ENCODE measurements around the gene SGK2.

SGK2 gene

DNA sequence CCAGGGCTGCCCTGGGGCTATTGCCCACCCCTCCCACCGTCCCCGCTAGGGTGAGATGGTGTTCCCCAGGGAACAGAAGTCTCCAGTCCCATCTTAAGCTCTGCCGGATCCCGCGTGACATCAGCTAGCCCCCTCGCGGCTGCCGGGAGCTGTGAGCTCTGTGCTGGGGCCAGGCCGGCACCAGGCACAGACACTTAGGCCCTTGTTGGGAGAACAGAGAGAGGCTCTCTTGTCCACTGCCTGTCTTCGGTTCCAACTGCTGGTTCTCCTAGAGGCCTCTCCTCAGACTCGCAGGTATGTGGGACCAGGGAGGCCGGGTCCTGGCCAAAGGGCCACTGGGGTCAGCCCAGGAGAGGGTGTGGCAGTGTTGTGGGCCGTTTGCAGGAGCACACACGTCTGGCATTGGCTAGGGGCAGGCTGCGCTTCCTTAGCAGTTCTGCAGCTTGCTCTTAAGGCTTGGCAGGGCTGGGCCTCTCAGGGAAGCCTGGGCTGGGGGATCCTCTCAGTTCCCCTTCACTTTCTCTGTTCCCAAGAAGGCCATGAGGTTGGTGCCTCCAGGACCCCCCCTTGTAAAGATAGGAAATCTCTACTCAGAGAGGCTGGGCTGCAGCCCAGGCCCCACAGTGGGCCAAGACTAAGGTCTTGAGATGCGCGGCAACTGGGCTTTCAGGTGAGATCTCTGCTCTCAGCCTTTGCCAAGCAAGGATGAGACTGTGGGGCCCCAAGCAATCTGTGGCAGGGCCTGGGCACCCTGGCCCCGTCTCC, 6.3 kb downstream of the SGK2 start:
- no peak overlapping the region for H3K27ac ChIP-seq (ENCODE audit: low read depth, low read length)
- no peak overlapping the region for H2AFZ ChIP-seq (ENCODE audit: low read length, unreplicated experiment)
- no peaks in the 10 kb centered on the region for H3K4me1 ChIP-seq (ENCODE audit: control insufficient read depth, insufficient read depth, low read length, unreplicated experiment)
- H3K4me3 ChIP-seq (ENCODE audit: low read depth, low read length) = no peak overlapping the region
- H3K27me3 ChIP-seq (ENCODE audit: insufficient read depth, low read length) = no peaks in the 10 kb centered on the region
- no peaks in the 10 kb centered on the region for H3K79me2 ChIP-seq (ENCODE audit: control insufficient read depth, insufficient read depth, low read length, unreplicated experiment)
- no peaks in the 10 kb centered on the region for H3K36me3 ChIP-seq (ENCODE audit: insufficient read depth, low read length)

DNA sequence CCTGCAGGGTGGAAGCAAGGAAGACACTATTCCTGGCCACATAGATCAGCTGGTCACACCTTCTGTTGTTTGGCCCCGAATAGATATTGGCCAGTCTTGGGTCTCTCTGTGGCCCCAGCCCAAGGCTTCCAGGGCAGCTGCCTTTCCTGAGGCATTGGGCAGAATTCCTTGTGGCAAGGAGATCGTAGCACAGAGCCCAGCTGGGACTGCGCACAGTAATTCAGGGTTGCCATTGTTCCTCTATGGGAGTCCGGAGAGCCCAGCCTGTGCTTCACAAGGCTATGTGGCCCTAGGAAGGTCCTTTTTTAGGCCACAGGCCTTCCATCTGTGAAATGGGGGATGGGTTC, 6.9 kb downstream of the SGK2 start:
- no peaks in the 10 kb centered on the region for H3K79me2 ChIP-seq (ENCODE audit: control insufficient read depth, insufficient read depth, low read length, unreplicated experiment)
- no peaks in the 10 kb centered on the region for H3K36me3 ChIP-seq (ENCODE audit: insufficient read depth, low read length)
- no peak overlapping the region for H3K27ac ChIP-seq (ENCODE audit: low read depth, low read length)
- no peak overlapping the region for H3K4me3 ChIP-seq (ENCODE audit: low read depth, low read length)
- no peaks in the 10 kb centered on the region for H3K4me1 ChIP-seq (ENCODE audit: control insufficient read depth, insufficient read depth, low read length, unreplicated experiment)
- no peaks in the 10 kb centered on the region for H3K27me3 ChIP-seq (ENCODE audit: insufficient read depth, low read length)
- H2AFZ ChIP-seq (ENCODE audit: low read length, unreplicated experiment) = no peak overlapping the region

DNA sequence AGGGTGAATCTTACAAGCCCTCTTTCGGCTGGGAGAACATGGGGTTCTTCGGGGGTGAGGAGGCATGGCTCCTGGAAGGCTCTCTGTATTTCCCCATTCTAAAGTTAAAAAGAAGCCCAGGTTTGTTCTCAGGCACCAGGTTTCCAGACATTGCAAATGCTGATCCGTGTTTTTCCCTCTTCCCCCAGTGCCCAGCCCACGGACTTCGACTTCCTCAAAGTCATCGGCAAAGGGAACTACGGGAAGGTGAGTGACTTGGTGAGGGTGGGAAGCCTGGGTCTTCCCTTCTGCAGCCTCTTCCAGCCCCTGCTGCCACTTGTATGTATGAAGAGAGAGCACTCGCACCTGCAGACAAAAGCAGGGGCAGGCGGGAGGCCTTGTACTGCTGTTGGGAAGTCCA, 8.7 kb downstream of the SGK2 start:
- no peaks in the 10 kb centered on the region for H3K36me3 ChIP-seq (ENCODE audit: insufficient read depth, low read length)
- H3K4me1 ChIP-seq (ENCODE audit: control insufficient read depth, insufficient read depth, low read length, unreplicated experiment) = no peaks in the 10 kb centered on the region
- no peak overlapping the region for H3K27ac ChIP-seq (ENCODE audit: low read depth, low read length)
- H3K79me2 ChIP-seq (ENCODE audit: control insufficient read depth, insufficient read depth, low read length, unreplicated experiment) = no peaks in the 10 kb centered on the region
- no peak overlapping the region for H3K4me3 ChIP-seq (ENCODE audit: low read depth, low read length)
- H3K27me3 ChIP-seq (ENCODE audit: insufficient read depth, low read length) = no peaks in the 10 kb centered on the region
- H2AFZ ChIP-seq (ENCODE audit: low read length, unreplicated experiment) = no peak overlapping the region

DNA sequence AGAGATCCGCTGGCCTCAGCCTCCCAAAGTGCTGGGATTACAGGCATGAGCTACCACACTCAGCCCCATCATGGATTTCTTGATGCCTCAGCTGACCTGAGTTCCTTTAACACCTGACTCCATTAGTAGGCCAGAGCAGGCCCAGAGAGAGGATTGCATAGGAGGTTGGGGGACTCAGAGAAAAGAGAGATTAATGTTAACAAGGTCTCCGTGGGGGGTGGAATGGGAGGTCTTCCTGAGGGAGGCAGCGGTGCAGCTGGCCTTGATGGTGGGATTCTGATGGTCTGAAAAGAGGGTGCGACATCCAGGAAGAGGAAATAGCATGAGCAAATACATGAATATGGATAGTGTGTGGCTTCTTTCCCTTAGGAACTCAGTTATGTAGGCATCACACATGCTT, 9.9 kb downstream of the SGK2 start:
- Histone ChIP-seq H3K4me3 (ENCODE audit: low read depth, low read length) (no peak overlapping the region), H3K27me3 (ENCODE audit: insufficient read depth, low read length) (no peaks in the 10 kb centered on the region), H3K36me3 (ENCODE audit: insufficient read depth, low read length) (no peaks in the 10 kb centered on the region), H2AFZ (ENCODE audit: low read length, unreplicated experiment) (no peak overlapping the region), H3K79me2 (ENCODE audit: control insufficient read depth, insufficient read depth, low read length, unreplicated experiment) (no peaks in the 10 kb centered on the region), H3K27ac (ENCODE audit: low read depth, low read length) (no peak overlapping the region), H3K4me1 (ENCODE audit: control insufficient read depth, insufficient read depth, low read length, unreplicated experiment) (no peaks in the 10 kb centered on the region)

DNA sequence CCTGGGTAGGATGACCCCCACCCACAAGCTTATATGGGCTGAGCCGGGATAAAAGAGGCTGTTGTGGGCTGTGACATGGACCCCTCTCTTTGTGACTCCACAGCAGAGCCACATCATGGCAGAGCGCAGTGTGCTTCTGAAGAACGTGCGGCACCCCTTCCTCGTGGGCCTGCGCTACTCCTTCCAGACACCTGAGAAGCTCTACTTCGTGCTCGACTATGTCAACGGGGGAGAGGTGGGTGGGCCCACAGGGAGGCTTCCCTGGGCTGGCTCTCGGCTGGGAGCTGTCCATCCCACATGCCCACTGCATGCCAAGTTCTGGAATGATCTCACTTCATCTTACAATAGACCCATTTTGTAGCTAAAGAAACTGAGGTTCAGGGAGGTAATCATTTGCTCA, 10.5 kb downstream of the SGK2 start:
- no peaks in the 10 kb centered on the region for H3K4me1 ChIP-seq (ENCODE audit: control insufficient read depth, insufficient read depth, low read length, unreplicated experiment)
- H3K36me3 ChIP-seq (ENCODE audit: insufficient read depth, low read length) = no peaks in the 10 kb centered on the region
- H3K27ac ChIP-seq (ENCODE audit: low read depth, low read length) = no peak overlapping the region
- H3K79me2 ChIP-seq (ENCODE audit: control insufficient read depth, insufficient read depth, low read length, unreplicated experiment) = no peaks in the 10 kb centered on the region
- no peak overlapping the region for H2AFZ ChIP-seq (ENCODE audit: low read length, unreplicated experiment)
- no peak overlapping the region for H3K4me3 ChIP-seq (ENCODE audit: low read depth, low read length)
- no peaks in the 10 kb centered on the region for H3K27me3 ChIP-seq (ENCODE audit: insufficient read depth, low read length)

DNA sequence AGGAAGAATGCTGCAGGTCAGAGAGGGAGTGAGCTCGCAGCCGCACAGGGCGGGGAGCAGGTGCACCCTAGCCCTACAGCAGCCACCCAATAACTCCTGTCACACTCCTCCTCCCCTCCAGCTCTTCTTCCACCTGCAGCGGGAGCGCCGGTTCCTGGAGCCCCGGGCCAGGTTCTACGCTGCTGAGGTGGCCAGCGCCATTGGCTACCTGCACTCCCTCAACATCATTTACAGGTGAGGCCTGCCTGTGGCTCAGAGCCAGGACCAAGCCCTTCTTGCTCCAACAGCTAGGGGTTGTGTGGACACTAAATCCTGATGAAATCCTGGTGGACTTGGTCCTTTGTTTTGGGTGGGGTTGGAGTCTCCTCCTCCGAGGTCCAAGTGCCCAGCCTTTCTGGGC, 11.7 kb downstream of the SGK2 start:
- Histone ChIP-seq H3K79me2 (ENCODE audit: control insufficient read depth, insufficient read depth, low read length, unreplicated experiment) (no peaks in the 10 kb centered on the region), H3K4me3 (ENCODE audit: low read depth, low read length) (no peak overlapping the region), H3K36me3 (ENCODE audit: insufficient read depth, low read length) (no peaks in the 10 kb centered on the region), H3K27me3 (ENCODE audit: insufficient read depth, low read length) (no peaks in the 10 kb centered on the region), H2AFZ (ENCODE audit: low read length, unreplicated experiment) (no peak overlapping the region), H3K4me1 (ENCODE audit: control insufficient read depth, insufficient read depth, low read length, unreplicated experiment) (no peaks in the 10 kb centered on the region), H3K27ac (ENCODE audit: low read depth, low read length) (no peak overlapping the region)

DNA sequence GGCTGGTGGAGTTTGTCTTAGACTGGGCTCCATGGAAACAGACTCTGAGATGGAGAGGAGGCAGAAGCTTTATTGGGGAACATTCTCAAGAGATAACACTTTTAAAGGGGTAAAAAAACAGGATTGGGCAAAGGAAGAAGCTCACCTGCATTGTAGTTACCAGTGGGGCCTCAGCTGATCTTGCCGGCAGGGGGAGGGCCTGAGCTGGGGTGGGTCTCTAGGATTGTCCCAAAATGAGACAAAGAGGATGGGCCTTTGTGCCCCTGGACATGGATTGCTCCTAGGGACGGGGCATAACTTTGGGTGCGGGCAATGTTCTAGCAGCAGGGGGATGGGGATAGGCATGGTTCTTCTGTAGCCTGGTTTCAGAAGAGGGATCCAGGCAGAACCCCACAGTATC, 12.5 kb downstream of the SGK2 start:
- Histone ChIP-seq H3K4me1 (ENCODE audit: control insufficient read depth, insufficient read depth, low read length, unreplicated experiment) (no peaks in the 10 kb centered on the region), H3K27ac (ENCODE audit: low read depth, low read length) (no peak overlapping the region), H3K36me3 (ENCODE audit: insufficient read depth, low read length) (no peaks in the 10 kb centered on the region), H3K27me3 (ENCODE audit: insufficient read depth, low read length) (no peaks in the 10 kb centered on the region), H3K4me3 (ENCODE audit: low read depth, low read length) (no peak overlapping the region), H2AFZ (ENCODE audit: low read length, unreplicated experiment) (no peak overlapping the region), H3K79me2 (ENCODE audit: control insufficient read depth, insufficient read depth, low read length, unreplicated experiment) (no peaks in the 10 kb centered on the region)

DNA sequence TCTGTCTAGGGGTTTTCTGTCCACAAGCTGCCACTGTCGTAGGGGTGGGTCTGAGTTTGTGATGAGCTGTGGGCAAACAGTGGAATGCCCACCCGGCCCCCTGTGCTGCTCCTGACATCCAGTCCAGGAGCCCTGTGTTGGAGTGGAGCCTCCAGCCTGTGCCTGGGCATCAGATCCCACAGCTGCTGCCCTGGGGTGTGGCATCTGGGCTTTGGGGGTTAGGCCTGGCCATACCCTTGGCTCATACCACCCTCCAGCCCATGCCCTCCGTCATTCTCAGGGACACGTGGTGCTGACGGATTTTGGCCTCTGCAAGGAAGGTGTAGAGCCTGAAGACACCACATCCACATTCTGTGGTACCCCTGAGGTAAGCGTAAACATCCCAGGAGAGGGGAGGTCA, 12.9 kb downstream of the SGK2 start:
- H3K27ac ChIP-seq (ENCODE audit: low read depth, low read length) = no peak overlapping the region
- H3K4me3 ChIP-seq (ENCODE audit: low read depth, low read length) = no peak overlapping the region
- H3K4me1 ChIP-seq (ENCODE audit: control insufficient read depth, insufficient read depth, low read length, unreplicated experiment) = no peaks in the 10 kb centered on the region
- no peaks in the 10 kb centered on the region for H3K27me3 ChIP-seq (ENCODE audit: insufficient read depth, low read length)
- H2AFZ ChIP-seq (ENCODE audit: low read length, unreplicated experiment) = no peak overlapping the region
- H3K79me2 ChIP-seq (ENCODE audit: control insufficient read depth, insufficient read depth, low read length, unreplicated experiment) = no peaks in the 10 kb centered on the region
- H3K36me3 ChIP-seq (ENCODE audit: insufficient read depth, low read length) = no peaks in the 10 kb centered on the region

DNA sequence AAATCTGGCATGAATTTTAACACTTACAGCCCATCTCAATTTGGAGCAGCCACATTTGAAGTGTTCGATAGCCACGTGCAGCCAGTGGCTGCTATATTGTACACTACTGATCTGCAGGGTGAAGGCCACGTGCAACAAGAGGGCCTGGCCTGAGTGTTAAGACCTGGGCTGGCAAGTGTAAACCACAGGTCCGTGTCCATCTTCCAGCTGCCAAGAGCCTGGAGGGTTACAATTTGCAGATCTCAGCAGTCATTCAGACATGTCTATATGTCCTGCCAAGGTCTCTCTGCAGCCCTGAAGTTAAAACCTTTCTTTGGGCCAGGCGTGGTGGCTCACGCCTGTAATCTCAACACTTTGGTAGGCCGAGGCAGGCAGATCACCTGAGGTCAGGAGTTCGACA, 14.1 kb downstream of the SGK2 start:
- no peaks in the 10 kb centered on the region for H3K27me3 ChIP-seq (ENCODE audit: insufficient read depth, low read length)
- H3K27ac ChIP-seq (ENCODE audit: low read depth, low read length) = no peak overlapping the region
- H3K79me2 ChIP-seq (ENCODE audit: control insufficient read depth, insufficient read depth, low read length, unreplicated experiment) = no peaks in the 10 kb centered on the region
- H3K36me3 ChIP-seq (ENCODE audit: insufficient read depth, low read length) = no peaks in the 10 kb centered on the region
- no peaks in the 10 kb centered on the region for H3K4me1 ChIP-seq (ENCODE audit: control insufficient read depth, insufficient read depth, low read length, unreplicated experiment)
- no peak overlapping the region for H2AFZ ChIP-seq (ENCODE audit: low read length, unreplicated experiment)
- no peak overlapping the region for H3K4me3 ChIP-seq (ENCODE audit: low read depth, low read length)

DNA sequence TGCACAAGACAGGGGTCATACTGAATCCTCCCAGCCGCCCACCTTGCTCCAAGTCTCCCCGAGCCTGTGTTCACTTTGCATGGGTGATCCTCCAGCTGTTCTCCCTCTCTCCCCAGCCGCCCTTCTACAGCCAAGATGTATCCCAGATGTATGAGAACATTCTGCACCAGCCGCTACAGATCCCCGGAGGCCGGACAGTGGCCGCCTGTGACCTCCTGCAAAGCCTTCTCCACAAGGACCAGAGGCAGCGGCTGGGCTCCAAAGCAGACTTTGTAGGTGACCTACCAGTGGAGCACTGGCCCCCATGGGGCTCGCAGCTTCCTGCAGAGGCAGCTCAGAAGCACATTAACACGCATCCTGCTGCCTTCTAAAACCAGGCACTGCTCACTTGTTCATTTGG, 17.3 kb downstream of the SGK2 start:
- Histone ChIP-seq H3K79me2 (ENCODE audit: control insufficient read depth, insufficient read depth, low read length, unreplicated experiment) (no peaks in the 10 kb centered on the region), H3K27me3 (ENCODE audit: insufficient read depth, low read length) (no peaks in the 10 kb centered on the region), H3K27ac (ENCODE audit: low read depth, low read length) (no peak overlapping the region), H3K36me3 (ENCODE audit: insufficient read depth, low read length) (no peaks in the 10 kb centered on the region), H3K4me1 (ENCODE audit: control insufficient read depth, insufficient read depth, low read length, unreplicated experiment) (peaks cover 7% of the 10 kb centered on the region), H2AFZ (ENCODE audit: low read length, unreplicated experiment) (no peak overlapping the region), H3K4me3 (ENCODE audit: low read depth, low read length) (no peak overlapping the region)

DNA sequence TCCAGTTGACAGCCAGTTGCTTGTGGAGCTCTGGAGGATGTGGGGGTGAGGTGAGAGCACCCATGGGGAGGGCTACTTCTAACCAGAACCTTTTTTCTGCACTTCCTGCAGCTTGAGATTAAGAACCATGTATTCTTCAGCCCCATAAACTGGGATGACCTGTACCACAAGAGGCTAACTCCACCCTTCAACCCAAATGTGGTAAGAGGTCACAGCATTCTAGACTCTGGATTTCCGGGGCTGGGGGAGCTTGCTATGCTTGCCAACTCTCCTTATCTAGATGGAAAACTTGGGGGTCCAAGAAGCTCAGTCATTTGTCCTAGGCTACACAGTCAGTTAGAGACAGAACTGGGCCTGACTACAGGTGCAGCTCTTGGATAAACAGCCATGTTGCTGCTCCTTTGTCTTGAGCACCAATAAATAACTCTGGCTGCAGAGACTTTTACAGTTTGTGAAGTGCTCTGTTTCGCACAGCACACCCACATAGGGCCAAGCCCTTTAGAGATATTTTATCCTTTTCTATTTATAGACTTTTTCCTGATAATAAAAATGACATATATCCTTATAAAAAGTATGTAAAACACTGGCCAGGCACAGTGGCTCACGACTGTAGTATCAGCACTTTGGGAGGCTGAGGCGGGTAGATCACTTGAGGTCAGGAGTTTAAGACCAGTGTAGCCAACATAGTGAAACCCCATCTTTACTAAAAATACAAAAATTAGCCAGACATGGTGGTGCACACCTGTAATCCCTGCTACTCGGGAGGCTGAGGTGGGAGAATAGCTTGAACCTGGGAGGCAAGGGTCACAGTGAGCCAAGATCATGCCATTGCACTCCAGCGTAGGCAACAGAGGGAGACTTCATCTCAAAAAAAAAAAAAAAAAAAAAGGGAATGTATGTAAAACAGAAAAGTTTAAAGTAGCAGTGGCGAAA, 21.3 kb downstream of the SGK2 start:
- Histone ChIP-seq H3K36me3 (ENCODE audit: insufficient read depth, low read length) (no peaks in the 10 kb centered on the region), H3K4me1 (ENCODE audit: control insufficient read depth, insufficient read depth, low read length, unreplicated experiment) (peaks cover 26% of the 10 kb centered on the region), H3K79me2 (ENCODE audit: control insufficient read depth, insufficient read depth, low read length, unreplicated experiment) (no peaks in the 10 kb centered on the region), H3K27me3 (ENCODE audit: insufficient read depth, low read length) (no peaks in the 10 kb centered on the region), H2AFZ (ENCODE audit: low read length, unreplicated experiment) (no peak overlapping the region), H3K27ac (ENCODE audit: low read depth, low read length) (no peak overlapping the region), H3K4me3 (ENCODE audit: low read depth, low read length) (no peak overlapping the region)
